Tibial nerve (tissue), 4 donors: ENCODE results near the gene SFXN5. TPM values are rescaled to one million over a fixed set of nuclear protein-coding genes. Genes with fewer than 3 reads are reported as not detected.

Experiments used
- DNase-seq, 2 donors: peaks; one replicate each; pipeline ENCODE4 v3.0.0-alpha.2; 2019; ENCODE audit warnings: low spot score in 2 of 2
- H3K27ac ChIP-seq, 4 donors: fragments of 200-600 bp; sonication (generic) in 3 of 4; one replicate each; pipeline ENCODE4 v1.5.1; 2017 to 2019; ENCODE audit warnings: mild to moderate bottlenecking in 1 of 4
- H3K27me3 ChIP-seq, 2 donors: fragments of 200-600 bp; sonication (generic) in 1 of 2; one replicate each; pipeline versions ENCODE4 v1.5.1 to v1.6.0; 2017 to 2019
- H3K36me3 ChIP-seq, 3 donors: fragments of 200-600 bp; sonication (generic); one replicate each; pipeline ENCODE4 v1.5.1; 2018 to 2019
- H3K4me1 ChIP-seq, 4 donors: fragments of 200-600 bp; sonication (generic) in 3 of 4; one replicate each; pipeline ENCODE4 v1.5.1; 2017 to 2019
- H3K4me3 ChIP-seq, 4 donors: fragments of 200-600 bp; sonication (generic) in 3 of 4; one replicate each; pipeline ENCODE4 v1.5.1; 2017 to 2019; ENCODE audit warnings: mild to moderate bottlenecking in 1 of 4, moderate library complexity in 1 of 4
- H3K9me3 ChIP-seq, 4 donors: fragments of 200-600 bp; sonication (generic) in 3 of 4; one replicate each; pipeline ENCODE4 v1.5.1; 2017 to 2019
- CTCF ChIP-seq, 5 experiments: fragments of 200-600 bp in 3 of 5; fragments of 450-650 bp in 2 of 5; sonication (generic) in 3 of 5; IDR thresholded peaks; one replicate each; pipeline ENCODE4 v1.5.1; 2016 to 2019; ENCODE audit warnings: antibody characterized with exemption in 5 of 5, mild to moderate bottlenecking in 3 of 5, moderate library complexity in 2 of 5
- EP300 ChIP-seq, 2 donors: sonication (generic); formaldehyde crosslinking; IDR thresholded peaks; one replicate each; pipeline ENCODE4 v1.6.1; 2017; ENCODE audit warnings: antibody characterized with exemption in 2 of 2, mild to moderate bottlenecking in 1 of 2
- POLR2A ChIP-seq, 2 donors: fragments of 450-650 bp; IDR thresholded peaks; one replicate each; pipeline ENCODE4 v1.6.1; 2017; ENCODE audit warnings: antibody characterized with exemption in 2 of 2, mild to moderate bottlenecking in 2 of 2, moderate library complexity in 2 of 2
- WGBS, 2 donors: methylation state at CpG; one replicate each; pipeline ENCODE4 v1.1.5; 2018; 5-methylcytosine and 5-hydroxymethylcytosine counted together
- total RNA-seq, 4 donors: library from RNA; depleted of rRNA; stranded (reverse); fragments of >200 nt; gene quantifications; one replicate each; pipeline ENCODE4 v1.1.0, GENCODE V29; 2016

The SFXN5 gene
- total RNA-seq, 4 donors from 2014 or later, result 13.8 to 58.1 (median 21.7) TPM

- H3K4me3 ChIP-seq, result no peak overlapping the region
- TF ChIP-seq EP300 (IDR thresholded peaks at IDR 0.05) (no peak), POLR2A (IDR thresholded peaks at IDR 0.05) (no peak), CTCF (IDR thresholded peaks at IDR 0.05) (no peak)
- peaks cover 0 to 67% (median 3%) of the 10 kb centered on the region in 4 donors for H3K4me1 ChIP-seq
- no peak for DNase-seq
- H3K36me3 ChIP-seq, result peaks cover 0 to 19% (median 0%) of the 10 kb centered on the region in 3 donors
- no peaks in the 10 kb centered on the region for H3K9me3 ChIP-seq
- H3K27me3 ChIP-seq, result no peaks in the 10 kb centered on the region
- H3K27ac ChIP-seq, result peak overlapping the region in 2 of 4 donors; percentile 18 to 60
- WGBS, 2 donors, result 47 to 51% methylated on average over 7 of the region's 7 CpGs
Observed at GRCh38 chr2:73092146-73092783, 20.8 kb upstream of the SFXN5 start.

DNA sequence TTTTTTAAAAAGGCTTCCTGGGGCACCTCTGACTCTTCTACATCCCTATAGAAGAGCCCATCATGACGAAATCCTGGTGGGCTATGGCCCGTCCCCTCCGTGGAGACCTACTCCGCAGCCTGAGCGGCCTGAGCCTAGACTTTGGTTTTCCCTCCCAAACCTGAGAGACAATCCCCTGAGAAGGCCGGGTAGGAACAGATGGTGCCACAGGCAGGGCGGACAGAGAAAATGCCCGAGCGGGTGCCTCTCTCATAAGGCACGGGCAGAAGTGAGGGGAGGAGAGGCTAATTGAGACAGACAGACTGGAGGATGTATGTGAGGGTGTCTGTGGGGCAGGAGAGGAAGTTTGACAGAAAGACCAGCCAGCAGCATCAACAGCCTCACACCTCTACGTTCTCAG lies 20.2 kb upstream of the SFXN5 start:
- peak overlapping the region in 1 of 4 donors; percentile 60 for H3K27ac ChIP-seq
- H3K36me3 ChIP-seq, result peaks cover 0 to 25% (median 0%) of the 10 kb centered on the region in 3 donors
- DNase-seq, result no peak
- no peaks in the 10 kb centered on the region for H3K27me3 ChIP-seq
- H3K9me3 ChIP-seq, result no peaks in the 10 kb centered on the region
- 92 to 93% methylated on average over 11 of the region's 11 CpGs for WGBS, 2 donors
- TF ChIP-seq CTCF (IDR thresholded peaks at IDR 0.05), result no peak
- TF ChIP-seq POLR2A (IDR thresholded peaks at IDR 0.05), result no peak
- TF ChIP-seq EP300 (IDR thresholded peaks at IDR 0.05), result no peak
- H3K4me1 ChIP-seq, result peaks cover 0 to 62% (median 3%) of the 10 kb centered on the region in 4 donors
- no peak overlapping the region for H3K4me3 ChIP-seq

- Histone ChIP-seq H3K9me3 (no peaks in the 10 kb centered on the region), H3K27me3 (no peaks in the 10 kb centered on the region), H3K4me3 (no peak overlapping the region), H3K27ac (no peak overlapping the region), H3K4me1 (peaks cover 0 to 63% (median 3%) of the 10 kb centered on the region in 4 donors), H3K36me3 (peaks cover 0 to 30% (median 0%) of the 10 kb centered on the region in 3 donors)
- TF ChIP-seq POLR2A (IDR thresholded peaks at IDR 0.05) (no peak), EP300 (IDR thresholded peaks at IDR 0.05) (no peak), CTCF (IDR thresholded peaks at IDR 0.05) (no peak)
- DNase-seq, result no peak
- 73 to 84% methylated on average over 7 of the region's 7 CpGs for WGBS, 2 donors
Observed at GRCh38 chr2:73091164-73091563, 19.7 kb upstream of the SFXN5 start.

- peak overlapping the region in 3 of 4 donors; percentile 1 to 75 (median 67) for H3K27ac ChIP-seq
- WGBS, 2 donors, result 72 to 77% methylated on average over 9 to 11 of the region's 11 CpGs
- peaks cover 0 to 74% (median 4%) of the 10 kb centered on the region in 4 donors for H3K4me1 ChIP-seq
- no peak for DNase-seq
- H3K27me3 ChIP-seq, result no peaks in the 10 kb centered on the region
- H3K4me3 ChIP-seq, result no peak overlapping the region
- peaks cover 0 to 35% (median 0%) of the 10 kb centered on the region in 3 donors for H3K36me3 ChIP-seq
- no peak for TF ChIP-seq POLR2A (IDR thresholded peaks at IDR 0.05)
- TF ChIP-seq EP300 (IDR thresholded peaks at IDR 0.05), result no peak
- TF ChIP-seq CTCF (IDR thresholded peaks at IDR 0.05), result no peak
- no peaks in the 10 kb centered on the region for H3K9me3 ChIP-seq
Observed at GRCh38 chr2:73089270-73090030, 17.9 kb upstream of the SFXN5 start.

- Histone ChIP-seq H3K4me3 (no peak overlapping the region), H3K9me3 (no peaks in the 10 kb centered on the region), H3K27ac (peak overlapping the region in 2 of 4 donors; percentile 67 to 75), H3K36me3 (peaks cover 0 to 42% (median 0%) of the 10 kb centered on the region in 3 donors), H3K27me3 (no peaks in the 10 kb centered on the region), H3K4me1 (peaks cover 0 to 74% (median 4%) of the 10 kb centered on the region in 4 donors)
- 88 to 90% methylated on average over 1 to 9 of the region's 14 CpGs for WGBS, 2 donors
- TF ChIP-seq POLR2A (IDR thresholded peaks at IDR 0.05) (no peak), EP300 (IDR thresholded peaks at IDR 0.05) (no peak), CTCF (IDR thresholded peaks at IDR 0.05) (no peak)
- no peak for DNase-seq
Observed at GRCh38 chr2:73088703-73089102, 17.2 kb upstream of the SFXN5 start.
